A172 (cell line): ENCODE results near the gene AUTS2. TPM values are rescaled to one million over a fixed set of nuclear protein-coding genes. Genes with fewer than 3 reads are reported as not detected.

Source experiments
- DNase-seq: peaks from one replicate; pipeline ENCODE4 v3.0.0-alpha.2; 2015; ENCODE audit warnings: low spot score
- total RNA-seq: library from RNA; depleted of rRNA; stranded (reverse); fragments of >200 nt; shearing (Covaris generic); gene quantifications from 2 replicates; pipeline ENCODE4 v1.2.3, GENCODE V29; 2014

AUTS2 gene
- total RNA-seq, 1 experiment from 2014 or later, result 4.6 TPM

DNA sequence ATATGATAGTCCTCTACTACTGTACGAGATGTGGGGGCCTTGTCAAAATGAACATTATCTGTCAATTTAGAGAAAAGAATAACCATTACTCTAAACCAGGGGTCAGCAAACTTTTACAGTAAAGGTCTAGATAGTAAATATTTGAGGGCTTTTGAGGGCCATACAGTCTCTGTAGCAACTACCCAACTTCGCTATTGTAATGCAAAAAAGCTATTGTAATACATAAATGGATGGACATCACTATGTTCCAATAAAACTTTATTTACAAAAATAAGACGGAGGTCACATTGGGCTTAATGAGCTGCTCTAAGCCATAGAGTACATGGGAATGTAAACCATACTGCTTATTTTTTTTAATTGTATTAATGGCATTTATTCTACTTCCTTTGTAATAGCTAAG lies 1055.9 kb downstream of the AUTS2 start:
- no peak for DNase-seq

DNA sequence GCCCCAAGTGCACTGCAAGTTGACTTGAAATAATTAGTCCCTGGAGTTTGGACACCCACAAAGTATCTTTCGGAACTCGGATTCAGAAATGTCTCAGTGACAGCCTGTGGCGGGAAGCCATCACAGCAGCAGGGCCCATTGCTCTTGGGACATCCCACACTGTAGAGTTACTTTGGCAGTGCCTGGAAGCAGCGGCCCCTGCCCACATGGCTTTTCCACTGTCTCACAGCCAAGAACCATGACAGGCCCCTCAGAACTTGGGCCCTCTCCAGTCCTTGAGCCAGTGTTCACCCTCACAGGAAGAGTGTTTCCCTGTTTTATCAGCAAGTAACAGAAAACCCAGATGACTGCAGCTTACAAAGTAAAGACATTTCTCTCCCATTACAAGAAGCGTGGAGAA lies 1056.7 kb downstream of the AUTS2 start:
- no peak for DNase-seq

DNA sequence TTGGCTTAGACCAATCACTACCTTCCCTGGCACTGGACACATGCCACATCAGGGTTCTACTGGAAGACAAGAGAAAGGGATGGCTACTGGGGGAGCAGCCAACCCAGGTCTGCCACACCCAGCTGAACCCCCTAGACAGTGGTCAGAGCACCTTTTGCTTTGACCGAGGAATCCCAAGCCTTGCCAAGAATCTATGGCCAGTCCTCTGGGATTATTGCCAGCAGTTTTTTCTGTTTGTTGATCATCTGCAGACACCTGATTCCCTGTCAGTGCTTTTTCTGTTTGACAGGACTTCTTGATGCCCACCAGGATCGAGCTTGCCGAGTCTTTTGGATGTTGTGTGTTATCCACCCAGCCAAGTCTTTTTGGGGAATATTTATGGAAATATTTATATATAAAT lies 1057.4 kb downstream of the AUTS2 start:
- DNase-seq, result no peak

DNA sequence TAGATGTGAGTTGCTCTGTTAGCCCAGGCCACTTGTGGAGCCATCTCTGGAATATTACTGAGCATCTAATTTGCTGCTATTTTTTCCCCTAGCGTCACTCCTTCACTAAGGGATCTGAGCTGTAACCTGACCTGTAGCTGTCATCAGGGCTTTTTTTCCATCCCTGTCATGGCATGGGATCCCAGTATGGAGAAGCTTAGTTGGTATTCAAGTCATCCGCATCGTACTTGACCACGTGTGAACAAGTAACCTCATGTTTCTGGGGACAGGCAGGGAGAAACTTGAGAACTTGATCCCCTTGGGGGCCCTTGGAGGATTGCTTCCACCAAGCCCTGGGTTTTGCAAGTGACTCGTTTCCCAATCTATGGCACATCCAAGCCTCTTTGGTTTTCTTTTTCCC lies 1059.3 kb downstream of the AUTS2 start:
- no peak for DNase-seq

DNA sequence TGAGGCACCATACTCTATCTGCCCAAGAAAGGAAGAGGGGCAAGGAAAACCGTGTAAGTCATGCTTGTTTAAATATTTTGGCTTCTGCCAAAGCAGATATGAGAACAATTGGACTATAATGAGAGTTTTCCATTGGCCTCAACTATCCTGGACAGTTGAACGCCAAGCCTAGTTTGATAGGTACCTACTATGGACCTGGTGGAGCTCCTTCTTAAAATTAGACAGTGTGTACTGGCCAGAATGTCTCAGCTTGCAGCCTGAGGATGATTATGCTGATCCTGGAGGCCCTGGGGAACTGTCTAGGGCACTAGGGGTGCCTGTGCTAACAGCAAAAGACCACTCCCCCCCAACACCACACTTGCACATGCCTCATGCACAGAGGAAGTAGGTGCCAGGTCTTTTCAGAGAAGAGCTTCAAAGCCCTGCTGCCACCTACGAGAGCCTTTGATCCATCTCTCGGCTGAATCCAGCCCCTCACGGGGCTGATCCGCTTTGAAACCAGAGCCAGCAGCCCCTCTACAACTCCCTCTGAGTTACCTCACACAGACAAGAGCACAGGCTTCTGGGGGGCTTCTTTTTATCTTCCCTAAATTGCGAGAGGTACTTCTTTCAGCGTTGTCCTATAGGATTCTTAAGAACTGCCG lies 1059.8 kb downstream of the AUTS2 start:
- DNase-seq, result no peak

DNA sequence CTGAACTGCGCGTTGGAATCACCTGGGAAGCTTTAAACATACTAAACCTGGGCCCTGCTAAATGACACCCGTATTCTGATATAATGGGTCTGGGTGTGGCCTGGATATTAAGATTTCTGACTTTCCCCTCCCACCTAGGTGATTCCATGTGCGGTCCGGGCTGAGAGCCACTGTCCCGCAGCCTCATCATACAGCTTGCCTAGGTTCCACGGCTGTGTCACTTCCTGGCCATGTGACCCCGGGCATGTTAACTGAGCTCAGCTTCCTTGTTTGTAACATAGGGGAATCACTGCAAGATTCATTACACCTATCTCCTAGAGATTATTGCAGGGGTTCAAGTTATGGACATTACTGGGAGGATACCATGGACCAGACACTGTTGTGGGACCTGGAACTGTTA lies 1061.0 kb downstream of the AUTS2 start:
- no peak for DNase-seq

DNA sequence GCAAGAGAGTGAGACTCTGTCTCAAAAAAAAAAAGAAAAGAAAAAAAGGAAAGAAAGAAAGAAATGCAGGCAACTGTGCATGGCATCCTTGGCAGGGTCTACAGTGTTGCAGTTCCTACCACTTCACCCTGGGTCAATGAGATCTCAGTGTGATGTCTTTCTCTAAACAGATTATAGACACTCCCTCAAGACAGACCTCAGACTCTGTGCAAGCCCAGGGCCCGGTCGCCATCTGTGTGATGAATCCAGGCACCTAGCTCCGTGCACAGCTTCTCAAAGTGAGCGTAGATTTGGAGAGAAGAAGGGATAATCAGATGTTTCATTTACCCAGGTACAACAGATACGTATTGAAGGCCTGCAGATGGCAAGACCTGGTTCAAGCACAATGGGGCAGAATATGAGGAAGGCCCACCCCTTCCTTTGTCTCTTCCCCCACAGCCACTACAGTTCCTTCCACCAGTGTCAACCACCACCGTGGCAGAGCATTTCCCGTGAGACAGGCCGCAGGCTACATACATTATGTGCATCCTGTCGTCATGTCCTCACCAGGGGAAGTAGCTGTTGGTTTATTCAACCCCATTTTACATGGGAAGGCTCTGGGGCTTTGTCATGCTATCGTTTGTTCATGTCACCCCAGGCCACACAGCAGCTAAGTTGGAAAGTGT lies 1062.0 kb downstream of the AUTS2 start:
- DNase-seq, result no peak

DNA sequence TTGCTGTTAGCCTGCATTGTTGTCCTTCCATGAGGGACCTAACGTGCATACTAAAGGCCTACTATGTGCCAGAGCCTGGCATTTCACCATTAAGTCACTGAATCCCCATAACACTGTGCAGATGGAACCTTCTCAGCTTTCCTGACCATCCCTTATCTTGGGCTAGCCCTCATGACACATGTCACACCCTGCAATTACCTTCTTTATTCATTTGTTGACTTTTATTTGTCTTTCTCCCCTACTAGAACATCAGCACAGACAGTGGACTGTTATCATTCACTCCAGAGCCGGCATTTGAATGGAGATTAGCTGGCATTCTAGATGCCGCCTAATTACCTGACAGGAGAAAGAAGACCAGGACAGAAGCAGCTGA lies 1062.5 kb downstream of the AUTS2 start:
- no peak for DNase-seq

DNA sequence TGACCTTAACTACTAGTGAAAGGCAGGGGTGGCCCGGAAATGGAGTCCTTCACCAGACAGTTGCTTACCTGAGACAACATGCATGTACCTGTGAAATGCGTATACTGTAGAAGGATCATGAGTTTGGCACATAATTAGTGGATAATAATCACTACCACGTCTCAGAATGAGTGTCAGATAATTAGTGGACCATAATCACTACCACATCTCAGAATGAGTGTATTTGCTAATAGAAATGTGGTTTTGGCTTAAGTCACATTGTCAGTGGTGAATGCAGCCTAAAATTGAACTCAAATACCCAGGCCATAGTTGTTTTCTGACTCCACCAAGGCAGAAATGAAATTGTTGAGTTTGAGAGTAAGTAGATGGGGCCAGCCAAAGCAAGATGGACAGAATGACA lies 1065.4 kb downstream of the AUTS2 start:
- no peak for DNase-seq

DNA sequence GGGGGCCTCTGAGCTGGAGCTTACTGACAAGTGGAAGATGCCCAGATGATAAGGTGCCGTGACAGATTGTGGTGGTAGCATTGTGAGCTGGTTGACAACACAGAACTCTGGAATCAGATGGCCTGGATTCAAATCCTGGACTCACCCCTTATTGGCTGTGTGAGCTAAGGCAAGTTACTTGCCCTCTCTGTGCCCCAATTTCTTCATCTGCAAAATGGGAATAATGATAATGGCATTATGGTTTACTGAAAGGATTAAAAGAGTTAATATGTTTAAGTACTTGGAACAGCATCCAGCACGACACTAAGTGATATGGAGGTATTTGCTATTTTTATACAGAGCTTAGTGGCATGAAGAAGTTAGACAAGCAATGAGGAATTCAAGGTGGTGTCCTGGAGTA lies 1067.7 kb downstream of the AUTS2 start:
- DNase-seq, result no peak

DNA sequence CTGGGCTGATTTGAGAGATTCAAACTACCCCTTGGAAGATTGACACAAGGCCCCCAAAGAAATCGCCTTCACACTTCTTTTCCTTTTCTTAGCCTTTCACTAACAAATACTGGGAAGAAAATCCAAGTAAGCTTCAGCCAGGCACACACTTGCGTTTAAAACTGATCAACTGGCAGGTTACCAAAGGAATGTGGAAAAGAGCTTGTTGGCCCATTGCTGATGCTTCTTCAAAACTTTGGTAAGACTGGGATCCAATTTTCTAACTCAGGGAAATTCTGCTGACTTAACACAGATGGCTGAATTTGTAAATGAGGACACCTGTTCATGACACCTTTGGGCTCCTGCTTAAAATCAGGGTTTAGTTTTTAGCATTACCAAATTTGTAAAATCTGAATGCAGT lies 1069.1 kb downstream of the AUTS2 start:
- DNase-seq, result no peak

DNA sequence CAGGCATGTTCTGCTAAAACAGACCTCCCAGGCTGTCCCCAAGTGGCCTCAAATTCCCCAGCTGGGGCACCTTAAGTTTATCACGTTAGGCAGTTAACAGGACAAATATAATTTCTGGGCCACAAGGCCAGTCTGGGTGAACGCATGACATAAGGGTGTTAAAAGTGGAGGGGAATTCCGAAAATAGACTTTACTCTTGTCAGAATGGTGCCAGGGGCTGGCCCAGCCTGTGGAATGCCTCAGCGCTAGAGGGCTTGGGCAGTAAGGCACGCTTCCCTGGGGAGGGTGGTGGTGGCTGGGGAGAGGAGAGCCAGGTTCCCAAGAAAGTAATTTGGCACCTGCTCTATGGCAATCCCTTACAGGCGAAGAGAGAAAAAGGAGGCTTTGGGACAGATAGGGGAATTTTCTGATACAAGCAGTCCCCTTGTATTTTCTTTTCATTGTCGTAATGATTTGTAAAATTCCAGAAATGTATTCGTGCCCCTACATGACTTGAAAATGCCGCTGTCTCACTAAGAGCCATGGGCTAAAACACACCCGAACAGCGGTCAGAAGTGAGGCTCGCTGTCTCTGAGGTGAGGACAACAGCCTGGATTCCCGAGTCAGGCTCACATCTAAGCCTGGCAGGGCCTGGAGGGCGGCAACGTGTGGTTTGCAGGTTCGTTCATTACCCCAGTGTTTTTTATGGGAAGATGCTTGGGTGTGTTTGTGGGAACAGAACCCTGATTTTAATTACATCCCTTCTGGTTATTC lies 1070.5 kb downstream of the AUTS2 start:
- DNase-seq, result peak; percentile 56

DNA sequence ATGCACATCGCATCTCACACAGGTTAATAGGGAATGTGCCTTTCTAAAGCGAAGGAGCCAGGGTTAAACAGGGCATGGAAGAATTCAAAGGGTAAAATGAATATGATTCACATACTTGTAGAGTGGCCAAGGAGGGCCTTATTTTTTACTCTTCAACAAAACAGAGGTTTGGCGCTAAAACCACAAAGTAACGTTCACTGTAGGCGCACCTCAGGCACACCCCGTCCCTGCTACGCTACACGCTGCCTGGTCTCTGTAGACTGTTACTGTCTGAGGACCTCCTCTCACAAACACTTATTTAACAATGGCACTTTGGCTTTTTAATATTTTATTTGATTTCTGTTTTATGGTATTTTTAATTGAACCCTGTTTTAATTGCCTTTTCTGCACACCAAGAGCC lies 1071.6 kb downstream of the AUTS2 start:
- no peak for DNase-seq

DNA sequence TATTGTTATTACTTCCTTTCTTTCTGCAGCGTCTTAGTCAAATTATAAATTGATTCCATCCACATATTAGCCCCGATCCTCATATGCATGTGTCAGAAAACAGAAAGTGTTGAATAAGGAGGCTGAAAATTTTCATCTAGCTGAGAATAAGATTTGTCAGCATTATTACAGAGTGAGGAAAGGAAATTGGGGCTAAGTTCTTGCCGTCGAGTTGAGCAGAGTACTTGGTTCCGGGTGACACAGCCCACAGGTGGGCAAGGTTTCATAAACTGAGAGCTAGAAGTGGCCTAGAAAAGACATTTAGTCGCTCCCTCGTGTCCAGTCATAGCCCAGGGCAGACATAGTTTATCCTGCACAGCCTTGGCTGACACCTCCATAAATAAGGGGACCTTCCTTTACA lies 1072.0 kb downstream of the AUTS2 start:
- no peak for DNase-seq

DNA sequence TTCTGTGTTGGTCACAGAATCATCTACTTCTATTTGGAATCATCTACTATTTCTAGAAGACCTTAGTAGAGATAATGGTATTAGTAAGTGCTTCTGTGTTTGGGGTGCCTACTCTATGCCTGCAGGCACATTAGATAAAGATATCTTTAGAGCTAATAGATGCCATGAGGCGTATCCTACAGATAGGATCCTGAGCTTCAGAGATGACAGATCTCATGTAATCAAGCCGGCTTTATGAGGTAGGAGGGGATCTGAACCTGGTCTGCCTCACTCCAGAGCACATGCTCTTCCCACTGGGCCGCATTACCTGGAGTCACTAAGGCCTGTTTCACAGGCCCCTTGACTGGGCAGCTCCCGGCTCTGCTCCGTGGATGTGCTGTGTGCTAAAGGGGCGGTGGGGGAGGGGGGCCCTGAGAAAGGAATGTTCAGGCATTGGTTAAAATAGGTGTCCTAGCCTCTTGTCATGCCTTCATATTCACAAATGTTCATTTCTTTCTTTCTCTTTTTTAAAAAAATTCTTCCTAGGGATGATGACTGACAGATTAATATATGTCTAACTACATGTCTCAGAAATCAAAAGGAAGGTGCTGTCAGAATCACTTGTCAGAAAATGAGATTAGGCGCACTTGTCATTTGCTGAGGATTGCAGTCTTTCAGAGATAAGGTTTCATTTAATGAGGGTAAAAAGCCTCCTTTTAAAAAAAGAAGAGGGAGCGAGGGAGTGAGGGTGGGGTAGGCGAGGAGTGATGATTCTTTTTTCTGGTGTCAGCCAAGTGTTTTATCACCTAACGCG lies 1075.7 kb downstream of the AUTS2 start:
- no peak for DNase-seq

DNA sequence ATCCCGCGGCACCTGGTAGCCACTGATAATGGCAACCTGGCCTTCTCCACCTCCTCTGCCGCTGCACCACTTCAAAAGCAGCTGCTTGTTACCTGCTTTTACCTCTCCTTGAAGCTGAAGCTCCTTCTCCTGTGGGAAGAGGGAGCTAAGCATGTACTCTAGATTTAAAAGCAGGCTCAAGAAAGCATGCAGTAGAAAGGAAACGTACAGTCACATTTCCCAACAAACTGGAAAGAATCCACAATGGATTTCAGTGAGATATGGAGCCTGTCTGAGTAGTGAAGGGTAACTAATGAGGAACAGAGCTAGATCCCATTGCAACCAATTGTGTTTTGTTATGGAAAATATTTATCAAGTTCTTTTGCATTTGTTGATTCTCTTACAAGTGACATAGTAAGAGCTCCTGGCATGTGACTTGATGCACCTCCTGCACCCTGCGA lies 1076.3 kb downstream of the AUTS2 start:
- DNase-seq, result no peak

DNA sequence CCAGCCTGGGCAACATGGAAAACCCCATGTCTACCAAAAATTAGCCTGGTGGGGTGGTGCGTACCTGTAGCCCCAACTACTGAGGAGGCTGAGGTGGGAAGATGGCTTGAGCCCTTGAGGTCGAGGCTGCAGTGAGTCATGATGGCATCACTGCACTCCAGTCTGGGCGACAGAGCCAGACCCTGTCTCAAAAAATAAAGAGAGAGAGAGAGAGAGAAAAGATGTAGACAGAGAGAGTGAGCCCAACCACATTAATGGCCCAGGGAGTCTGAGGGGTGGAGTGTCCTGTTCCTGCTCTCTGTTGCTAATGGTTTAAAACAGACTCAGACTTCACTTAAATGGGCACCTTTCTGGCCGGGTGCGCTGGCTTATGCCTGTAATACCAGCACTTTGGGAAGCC lies 1078.0 kb downstream of the AUTS2 start:
- no peak for DNase-seq

DNA sequence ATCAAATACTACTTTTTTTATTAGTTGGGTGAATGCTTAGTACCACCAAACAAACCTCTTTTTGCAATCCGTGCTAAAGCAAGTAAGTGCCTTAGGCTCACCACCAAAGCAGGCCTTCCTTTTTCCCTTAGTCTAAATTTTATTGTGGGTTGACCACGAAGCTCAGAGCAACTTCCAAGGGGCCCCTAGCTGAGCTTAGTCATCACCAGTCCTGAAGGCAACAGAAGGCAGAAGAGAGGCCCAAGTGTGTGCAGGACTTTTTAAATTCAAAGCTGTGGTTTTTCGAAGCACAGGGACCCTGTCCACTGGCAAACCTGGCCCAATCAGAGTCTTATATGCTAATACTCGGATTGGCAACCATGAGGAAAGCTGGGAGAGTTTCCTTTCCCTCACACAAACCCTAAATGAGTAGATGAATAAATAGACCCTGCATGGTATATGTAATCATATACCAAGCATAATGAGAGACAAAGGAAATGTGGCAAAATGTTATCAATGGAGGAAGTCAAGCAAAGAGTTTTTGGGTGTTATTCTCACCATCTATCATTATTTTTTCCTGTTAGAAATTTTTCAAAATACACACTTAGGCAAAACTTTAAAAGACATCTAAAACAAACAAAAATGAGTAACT lies 1080.5 kb downstream of the AUTS2 start:
- peak; percentile 41 for DNase-seq

DNA sequence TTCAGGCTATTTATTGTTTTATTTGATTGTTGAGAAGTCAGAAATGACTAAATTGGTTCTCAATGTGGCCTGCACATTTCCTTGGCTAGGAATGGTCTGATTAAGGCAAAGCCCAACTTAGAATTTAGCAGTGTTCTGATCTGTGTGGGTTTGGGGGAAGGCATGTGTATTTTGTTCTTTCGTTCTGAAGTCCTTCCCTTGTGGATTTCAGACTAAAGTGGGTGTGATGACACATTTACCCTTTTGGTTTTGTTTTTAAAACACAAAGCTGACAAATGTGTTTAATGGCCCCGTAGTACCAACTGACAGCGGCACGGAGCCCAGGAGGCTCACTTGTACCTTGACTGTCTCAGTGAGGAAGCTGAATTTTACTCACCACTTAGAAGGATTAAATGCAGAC lies 1081.4 kb downstream of the AUTS2 start:
- no peak for DNase-seq

DNA sequence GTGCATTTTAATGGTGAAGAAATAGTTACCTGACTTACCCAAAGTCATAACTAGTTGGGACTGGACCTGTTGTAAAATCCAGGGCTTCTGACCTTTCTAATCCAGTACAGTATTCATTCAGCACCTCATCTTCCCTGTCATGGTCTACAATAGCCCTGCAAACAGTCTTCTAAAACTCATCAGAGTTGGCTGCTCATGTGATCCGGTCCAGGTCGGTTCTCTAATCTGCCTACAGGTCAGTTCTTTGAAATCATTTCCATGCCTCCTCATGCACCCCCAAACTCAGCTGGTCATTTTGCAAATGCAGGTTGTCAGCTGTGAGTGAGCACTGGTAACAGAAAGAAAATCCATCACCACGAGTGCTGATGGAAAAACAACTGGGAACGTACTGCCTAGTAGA lies 1082.0 kb downstream of the AUTS2 start:
- no peak for DNase-seq

DNA sequence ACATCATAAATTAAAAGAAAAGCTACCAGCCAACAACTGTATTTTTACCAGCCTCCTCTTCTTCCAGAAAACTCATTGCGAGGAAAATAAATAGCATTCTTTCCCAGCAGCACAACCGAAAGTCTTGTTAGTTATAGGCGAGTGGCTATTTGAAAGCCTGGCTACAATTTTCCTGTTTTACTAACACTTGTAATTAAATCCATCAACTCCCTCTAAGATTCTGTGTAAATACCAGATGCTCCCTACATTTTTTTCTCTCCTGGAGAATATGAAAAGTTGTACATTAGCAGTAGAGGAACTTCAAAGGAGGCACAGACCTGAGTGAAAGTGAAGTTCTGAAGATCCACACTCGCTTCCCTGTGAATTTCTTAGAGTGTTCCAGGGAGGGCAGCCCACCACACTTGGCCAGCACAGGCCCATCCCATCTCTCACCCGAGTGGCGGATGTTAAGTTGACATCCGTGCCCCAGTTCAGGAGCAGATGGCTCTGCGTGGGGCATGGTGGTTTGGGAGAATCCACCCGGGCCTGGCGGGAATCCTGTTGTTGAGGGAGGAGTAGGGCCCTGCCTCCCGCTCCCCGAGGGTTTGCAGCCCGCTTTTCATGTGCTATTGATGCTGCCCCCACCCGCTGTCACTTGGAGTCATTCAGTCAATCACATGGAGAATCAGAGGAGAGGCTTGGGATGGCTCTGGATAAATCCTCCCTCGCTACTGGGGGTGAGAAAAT lies 1082.6 kb downstream of the AUTS2 start:
- no peak for DNase-seq
